ENCODE data around the gene SNRK.

DNA sequence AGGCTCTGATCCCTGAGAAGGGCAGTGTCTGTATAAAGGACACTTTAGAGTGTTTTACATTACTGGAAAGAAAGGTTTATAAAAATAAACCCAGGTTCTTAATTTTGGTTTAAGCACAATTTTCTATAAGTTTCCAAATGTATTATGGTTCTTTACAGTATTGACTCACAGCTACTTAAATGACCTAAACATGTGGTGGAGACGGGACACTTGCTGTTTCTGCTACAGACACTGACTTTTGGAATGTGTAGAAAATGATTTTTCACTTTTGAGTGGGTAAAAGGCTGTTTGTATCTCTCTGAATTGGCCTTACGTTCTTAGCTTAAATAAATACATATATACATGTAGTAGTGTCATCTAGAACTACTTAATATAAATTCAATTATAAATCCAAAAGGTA, 55.4 kb downstream of the SNRK start:
- TF ChIP-seq ZBTB21 (tag by site-specific recombination; IDR thresholded peaks at IDR 0.05) (no peak), ZNF221 (tag by site-specific recombination; IDR thresholded peaks at IDR 0.05; ENCODE audit: borderline replicate concordance) (no peak), ZNF48 (tag by site-specific recombination; IDR thresholded peaks at IDR 0.05) (no peak), SETDB1 (IDR thresholded peaks at IDR 0.05; ENCODE audit: insufficient read length, low read length) (no peak), ZNF292 (tag by site-specific recombination; IDR thresholded peaks at IDR 0.05; ENCODE audit: borderline replicate concordance, low read depth) (no peak), ZNF239 (tag by site-specific recombination; IDR thresholded peaks at IDR 0.05) (no peak), ZNF777 (tag by site-specific recombination; IDR thresholded peaks at IDR 0.05; ENCODE audit: borderline replicate concordance) (no peak), ZBTB1 (tag by site-specific recombination; IDR thresholded peaks at IDR 0.05) (no peak), ZNF747 (tag by site-specific recombination; IDR thresholded peaks at IDR 0.05) (no peak), TRIM28 (IDR thresholded peaks at IDR 0.05; ENCODE audit: borderline replicate concordance, low read length) (no peak)
- TF ChIP-seq, protein P1, sequence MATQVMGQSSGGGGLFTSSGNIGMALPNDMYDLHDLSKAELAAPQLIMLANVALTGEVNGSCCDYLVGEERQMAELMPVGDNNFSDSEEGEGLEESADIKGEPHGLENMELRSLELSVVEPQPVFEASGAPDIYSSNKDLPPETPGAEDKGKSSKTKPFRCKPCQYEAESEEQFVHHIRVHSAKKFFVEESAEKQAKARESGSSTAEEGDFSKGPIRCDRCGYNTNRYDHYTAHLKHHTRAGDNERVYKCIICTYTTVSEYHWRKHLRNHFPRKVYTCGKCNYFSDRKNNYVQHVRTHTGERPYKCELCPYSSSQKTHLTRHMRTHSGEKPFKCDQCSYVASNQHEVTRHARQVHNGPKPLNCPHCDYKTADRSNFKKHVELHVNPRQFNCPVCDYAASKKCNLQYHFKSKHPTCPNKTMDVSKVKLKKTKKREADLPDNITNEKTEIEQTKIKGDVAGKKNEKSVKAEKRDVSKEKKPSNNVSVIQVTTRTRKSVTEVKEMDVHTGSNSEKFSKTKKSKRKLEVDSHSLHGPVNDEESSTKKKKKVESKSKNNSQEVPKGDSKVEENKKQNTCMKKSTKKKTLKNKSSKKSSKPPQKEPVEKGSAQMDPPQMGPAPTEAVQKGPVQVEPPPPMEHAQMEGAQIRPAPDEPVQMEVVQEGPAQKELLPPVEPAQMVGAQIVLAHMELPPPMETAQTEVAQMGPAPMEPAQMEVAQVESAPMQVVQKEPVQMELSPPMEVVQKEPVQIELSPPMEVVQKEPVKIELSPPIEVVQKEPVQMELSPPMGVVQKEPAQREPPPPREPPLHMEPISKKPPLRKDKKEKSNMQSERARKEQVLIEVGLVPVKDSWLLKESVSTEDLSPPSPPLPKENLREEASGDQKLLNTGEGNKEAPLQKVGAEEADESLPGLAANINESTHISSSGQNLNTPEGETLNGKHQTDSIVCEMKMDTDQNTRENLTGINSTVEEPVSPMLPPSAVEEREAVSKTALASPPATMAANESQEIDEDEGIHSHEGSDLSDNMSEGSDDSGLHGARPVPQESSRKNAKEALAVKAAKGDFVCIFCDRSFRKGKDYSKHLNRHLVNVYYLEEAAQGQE (tag by site-specific recombination; IDR thresholded peaks at IDR 0.05): no peak
- TF ChIP-seq, protein P2, sequence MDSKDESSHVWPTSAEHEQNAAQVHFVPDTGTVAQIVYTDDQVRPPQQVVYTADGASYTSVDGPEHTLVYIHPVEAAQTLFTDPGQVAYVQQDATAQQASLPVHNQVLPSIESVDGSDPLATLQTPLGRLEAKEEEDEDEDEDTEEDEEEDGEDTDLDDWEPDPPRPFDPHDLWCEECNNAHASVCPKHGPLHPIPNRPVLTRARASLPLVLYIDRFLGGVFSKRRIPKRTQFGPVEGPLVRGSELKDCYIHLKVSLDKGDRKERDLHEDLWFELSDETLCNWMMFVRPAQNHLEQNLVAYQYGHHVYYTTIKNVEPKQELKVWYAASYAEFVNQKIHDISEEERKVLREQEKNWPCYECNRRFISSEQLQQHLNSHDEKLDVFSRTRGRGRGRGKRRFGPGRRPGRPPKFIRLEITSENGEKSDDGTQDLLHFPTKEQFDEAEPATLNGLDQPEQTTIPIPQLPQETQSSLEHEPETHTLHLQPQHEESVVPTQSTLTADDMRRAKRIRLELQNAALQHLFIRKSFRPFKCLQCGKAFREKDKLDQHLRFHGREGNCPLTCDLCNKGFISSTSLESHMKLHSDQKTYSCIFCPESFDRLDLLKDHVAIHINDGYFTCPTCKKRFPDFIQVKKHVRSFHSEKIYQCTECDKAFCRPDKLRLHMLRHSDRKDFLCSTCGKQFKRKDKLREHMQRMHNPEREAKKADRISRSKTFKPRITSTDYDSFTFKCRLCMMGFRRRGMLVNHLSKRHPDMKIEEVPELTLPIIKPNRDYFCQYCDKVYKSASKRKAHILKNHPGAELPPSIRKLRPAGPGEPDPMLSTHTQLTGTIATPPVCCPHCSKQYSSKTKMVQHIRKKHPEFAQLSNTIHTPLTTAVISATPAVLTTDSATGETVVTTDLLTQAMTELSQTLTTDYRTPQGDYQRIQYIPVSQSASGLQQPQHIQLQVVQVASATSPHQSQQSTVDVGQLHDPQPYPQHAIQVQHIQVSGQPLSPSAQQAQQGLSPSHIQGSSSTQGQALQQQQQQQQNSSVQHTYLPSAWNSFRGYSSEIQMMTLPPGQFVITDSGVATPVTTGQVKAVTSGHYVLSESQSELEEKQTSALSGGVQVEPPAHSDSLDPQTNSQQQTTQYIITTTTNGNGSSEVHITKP (tag by site-specific recombination; IDR thresholded peaks at IDR 0.05): no peak
- TF ChIP-seq, protein P3, sequence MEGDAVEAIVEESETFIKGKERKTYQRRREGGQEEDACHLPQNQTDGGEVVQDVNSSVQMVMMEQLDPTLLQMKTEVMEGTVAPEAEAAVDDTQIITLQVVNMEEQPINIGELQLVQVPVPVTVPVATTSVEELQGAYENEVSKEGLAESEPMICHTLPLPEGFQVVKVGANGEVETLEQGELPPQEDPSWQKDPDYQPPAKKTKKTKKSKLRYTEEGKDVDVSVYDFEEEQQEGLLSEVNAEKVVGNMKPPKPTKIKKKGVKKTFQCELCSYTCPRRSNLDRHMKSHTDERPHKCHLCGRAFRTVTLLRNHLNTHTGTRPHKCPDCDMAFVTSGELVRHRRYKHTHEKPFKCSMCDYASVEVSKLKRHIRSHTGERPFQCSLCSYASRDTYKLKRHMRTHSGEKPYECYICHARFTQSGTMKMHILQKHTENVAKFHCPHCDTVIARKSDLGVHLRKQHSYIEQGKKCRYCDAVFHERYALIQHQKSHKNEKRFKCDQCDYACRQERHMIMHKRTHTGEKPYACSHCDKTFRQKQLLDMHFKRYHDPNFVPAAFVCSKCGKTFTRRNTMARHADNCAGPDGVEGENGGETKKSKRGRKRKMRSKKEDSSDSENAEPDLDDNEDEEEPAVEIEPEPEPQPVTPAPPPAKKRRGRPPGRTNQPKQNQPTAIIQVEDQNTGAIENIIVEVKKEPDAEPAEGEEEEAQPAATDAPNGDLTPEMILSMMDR (tag by site-specific recombination; IDR thresholded peaks at IDR 0.05): no peak

Data from HEK293 (cell line).